Measurements from ENCODE around the gene TLK1. TPM values are rescaled to one million over a fixed set of nuclear protein-coding genes. Genes with fewer than 3 reads are reported as not detected.

The TLK1 gene
- total and polyA plus RNA-seq, 2 experiments from 2014 or later = 9.2 to 21.8 TPM

DNA sequence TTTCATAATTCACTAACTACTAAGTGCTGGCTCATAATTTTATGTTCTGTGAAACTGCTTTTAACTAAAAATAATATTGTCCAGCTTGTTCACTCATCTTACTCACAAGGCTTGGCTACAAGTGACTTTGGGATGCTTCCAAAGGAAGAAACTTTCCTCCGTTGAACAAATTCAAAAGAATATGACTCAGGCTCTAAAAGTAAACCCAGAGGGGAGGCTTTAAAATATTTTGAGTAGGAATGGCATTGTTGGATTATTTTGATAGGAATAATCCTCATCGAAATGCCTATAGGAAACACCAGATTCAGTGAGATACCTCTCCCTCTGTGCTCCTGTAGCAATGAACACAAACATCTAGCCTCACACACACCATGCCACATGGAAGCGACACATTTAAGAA lies 25.2 kb upstream of the TLK1 start:
- Histone ChIP-seq H3K27me3 (no peaks in the 10 kb centered on the region), H3K79me2 (no peaks in the 10 kb centered on the region), H3K36me3 (replicated peaks; ENCODE audit: insufficient read depth, low read depth) (no peaks in the 10 kb centered on the region), H4K20me1 (ENCODE audit: insufficient read depth, poor library complexity, severe bottlenecking) (no peaks in the 10 kb centered on the region), H3K9me2 (replicated peaks; ENCODE audit: insufficient read depth) (no peaks in the 10 kb centered on the region), H3K9me3 (ENCODE audit: low read depth) (no peaks in the 10 kb centered on the region), H3K4me2 (no peak overlapping the region), H3K4me1 (ENCODE audit: insufficient read depth) (no peaks in the 10 kb centered on the region), H2AFZ (no peak overlapping the region), H3K27ac (no peak overlapping the region), H3K4me3 (no peak overlapping the region)
- 86% methylated on average over 3 of the region's 3 CpGs for WGBS (ENCODE audit: low lambda C conversion rate, missing lambda C conversion rate)
- TF ChIP-seq EZH2 (IDR thresholded peaks at IDR 0.05; ENCODE audit: borderline replicate concordance) (no peak), EZH2phosphoT487 (IDR thresholded peaks at IDR 0.05; ENCODE audit: low read depth, severe bottlenecking, unreplicated experiment) (no peak)
- TF ChIP-seq, protein P1, sequence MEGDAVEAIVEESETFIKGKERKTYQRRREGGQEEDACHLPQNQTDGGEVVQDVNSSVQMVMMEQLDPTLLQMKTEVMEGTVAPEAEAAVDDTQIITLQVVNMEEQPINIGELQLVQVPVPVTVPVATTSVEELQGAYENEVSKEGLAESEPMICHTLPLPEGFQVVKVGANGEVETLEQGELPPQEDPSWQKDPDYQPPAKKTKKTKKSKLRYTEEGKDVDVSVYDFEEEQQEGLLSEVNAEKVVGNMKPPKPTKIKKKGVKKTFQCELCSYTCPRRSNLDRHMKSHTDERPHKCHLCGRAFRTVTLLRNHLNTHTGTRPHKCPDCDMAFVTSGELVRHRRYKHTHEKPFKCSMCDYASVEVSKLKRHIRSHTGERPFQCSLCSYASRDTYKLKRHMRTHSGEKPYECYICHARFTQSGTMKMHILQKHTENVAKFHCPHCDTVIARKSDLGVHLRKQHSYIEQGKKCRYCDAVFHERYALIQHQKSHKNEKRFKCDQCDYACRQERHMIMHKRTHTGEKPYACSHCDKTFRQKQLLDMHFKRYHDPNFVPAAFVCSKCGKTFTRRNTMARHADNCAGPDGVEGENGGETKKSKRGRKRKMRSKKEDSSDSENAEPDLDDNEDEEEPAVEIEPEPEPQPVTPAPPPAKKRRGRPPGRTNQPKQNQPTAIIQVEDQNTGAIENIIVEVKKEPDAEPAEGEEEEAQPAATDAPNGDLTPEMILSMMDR (IDR thresholded peaks at IDR 0.05; ENCODE audit: poor library complexity) = no peak
- DNase-seq (ENCODE audit: low spot score) = no peak

DNA sequence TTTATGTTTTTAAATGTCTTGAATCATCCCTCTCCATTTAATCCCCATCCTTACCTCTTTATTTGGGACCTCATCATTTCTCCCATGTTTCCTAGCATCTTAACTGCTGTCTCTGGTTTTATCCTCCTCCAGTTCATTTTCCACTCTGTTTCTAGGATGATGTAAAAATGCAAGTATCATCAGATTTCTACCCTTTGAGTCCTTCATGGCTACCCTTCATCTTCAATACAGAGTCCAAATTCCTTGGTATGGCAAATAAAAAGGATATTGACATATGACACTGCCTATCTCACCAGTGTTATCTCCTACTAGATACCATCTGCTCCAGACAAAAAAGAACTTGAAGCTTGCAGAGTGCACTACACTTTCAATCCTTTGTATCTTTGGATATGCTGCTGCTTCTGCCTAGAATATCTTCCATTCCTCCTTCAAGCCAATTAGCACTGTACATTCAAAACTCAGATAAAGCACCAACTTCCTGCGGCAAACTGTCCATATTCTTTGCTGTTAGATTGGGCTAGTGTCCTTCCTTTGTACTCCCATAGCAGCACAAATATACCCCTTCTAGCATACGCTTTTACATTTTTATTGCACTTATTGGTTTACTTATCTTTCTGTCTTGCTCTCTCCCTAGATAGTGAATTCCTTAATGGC lies 24.6 kb upstream of the TLK1 start:
- no peaks in the 10 kb centered on the region for H4K20me1 ChIP-seq (ENCODE audit: insufficient read depth, poor library complexity, severe bottlenecking)
- no peaks in the 10 kb centered on the region for H3K4me1 ChIP-seq (ENCODE audit: insufficient read depth)
- H3K9me2 ChIP-seq (replicated peaks; ENCODE audit: insufficient read depth) = no peaks in the 10 kb centered on the region
- no peak for TF ChIP-seq EZH2 (IDR thresholded peaks at IDR 0.05; ENCODE audit: borderline replicate concordance)
- TF ChIP-seq, protein P1 (IDR thresholded peaks at IDR 0.05; ENCODE audit: poor library complexity) = no peak
- no peak for TF ChIP-seq EZH2phosphoT487 (IDR thresholded peaks at IDR 0.05; ENCODE audit: low read depth, severe bottlenecking, unreplicated experiment)
- H3K79me2 ChIP-seq = no peaks in the 10 kb centered on the region
- H3K36me3 ChIP-seq (replicated peaks; ENCODE audit: insufficient read depth, low read depth) = no peaks in the 10 kb centered on the region
- DNase-seq (ENCODE audit: low spot score) = no peak
- no peaks in the 10 kb centered on the region for H3K27me3 ChIP-seq
- no peak overlapping the region for H2AFZ ChIP-seq
- no peak overlapping the region for H3K4me3 ChIP-seq
- 56% methylated on average over 2 of the region's 2 CpGs for WGBS (ENCODE audit: low lambda C conversion rate, missing lambda C conversion rate)
- H3K9me3 ChIP-seq (ENCODE audit: low read depth) = no peaks in the 10 kb centered on the region
- H3K27ac ChIP-seq = no peak overlapping the region
- no peak overlapping the region for H3K4me2 ChIP-seq

DNA sequence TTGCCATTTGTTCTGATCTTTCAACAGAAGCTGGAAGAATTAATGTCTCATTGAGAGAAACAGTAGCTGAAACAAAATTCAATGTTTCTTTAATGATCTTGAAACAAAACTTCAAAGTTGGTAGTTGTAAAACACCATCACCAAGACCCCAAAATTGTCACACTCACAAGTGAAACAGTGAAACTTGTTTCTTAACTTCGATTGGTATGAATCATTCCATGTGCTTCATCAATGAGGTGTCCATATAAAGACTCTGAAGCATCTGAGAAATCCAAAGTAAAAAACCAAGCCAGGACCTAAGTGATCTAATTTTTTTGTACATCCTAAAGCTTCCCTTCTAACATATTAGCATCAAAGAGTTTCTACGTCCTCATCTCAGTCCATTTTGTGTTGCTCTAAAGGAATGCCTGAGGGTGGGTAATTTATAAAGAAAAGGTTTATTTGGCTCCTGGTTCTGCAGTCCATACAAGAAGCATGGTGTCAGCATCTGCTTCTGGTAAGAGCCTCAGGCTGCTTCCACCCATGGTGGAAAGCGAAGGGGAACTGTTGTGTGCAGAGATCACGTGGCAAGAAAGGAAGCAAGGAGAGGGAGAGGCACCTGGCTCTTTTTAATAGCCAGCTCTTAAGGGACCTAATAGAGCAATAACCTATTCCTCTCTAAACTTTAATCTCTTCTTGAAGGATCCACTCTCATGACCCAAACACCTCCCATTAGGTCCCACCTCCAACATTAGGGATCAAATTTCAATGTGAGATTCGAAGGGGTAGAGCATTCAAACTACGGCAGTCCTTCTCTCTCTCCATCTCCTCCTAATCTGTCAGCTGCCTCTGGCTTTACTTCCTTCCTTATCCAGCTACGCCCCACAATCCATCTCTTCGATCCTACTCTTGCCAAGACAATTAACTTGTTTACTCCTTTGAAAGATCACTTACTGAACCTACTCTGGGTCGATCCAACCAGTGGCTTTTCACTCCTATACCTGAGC lies 20.7 kb upstream of the TLK1 start:
- H2AFZ ChIP-seq = no peak overlapping the region
- H3K4me2 ChIP-seq = no peak overlapping the region
- H3K27me3 ChIP-seq = no peaks in the 10 kb centered on the region

More for the DNA sequence above, 20.7 kb upstream of the TLK1 start:
- H3K4me1 ChIP-seq (ENCODE audit: insufficient read depth) = no peaks in the 10 kb centered on the region
- no peak overlapping the region for H3K27ac ChIP-seq
- no peaks in the 10 kb centered on the region for H3K36me3 ChIP-seq (replicated peaks; ENCODE audit: insufficient read depth, low read depth)
- H4K20me1 ChIP-seq (ENCODE audit: insufficient read depth, poor library complexity, severe bottlenecking) = no peaks in the 10 kb centered on the region
- H3K79me2 ChIP-seq = no peaks in the 10 kb centered on the region
- no peak for DNase-seq (ENCODE audit: low spot score)
- H3K9me2 ChIP-seq (replicated peaks; ENCODE audit: insufficient read depth) = no peaks in the 10 kb centered on the region
- TF ChIP-seq EZH2 (IDR thresholded peaks at IDR 0.05; ENCODE audit: borderline replicate concordance) (no peak), EZH2phosphoT487 (IDR thresholded peaks at IDR 0.05; ENCODE audit: low read depth, severe bottlenecking, unreplicated experiment) (no peak)
- 49% methylated on average over 9 of the region's 9 CpGs for WGBS (ENCODE audit: low lambda C conversion rate, missing lambda C conversion rate)
- no peak overlapping the region for H3K4me3 ChIP-seq
- no peaks in the 10 kb centered on the region for H3K9me3 ChIP-seq (ENCODE audit: low read depth)
